Osteocyte (in vitro differentiated cells): ENCODE measurements around the gene CACNA2D3. TPM values are rescaled to one million over a fixed set of nuclear protein-coding genes. Genes with fewer than 3 reads are reported as not detected.

Experiments
- DNase-seq: peaks from one replicate; pipeline ENCODE4 v3.0.0; 2021; ENCODE audit warnings: mixed read lengths; ENCODE audit not compliant: unreplicated experiment; ENCODE audit errors: extremely low spot score
- H3K27ac Mint-ChIP-seq: one replicate; pipeline ENCODE4 v1.8.0; 2021; ENCODE audit warnings: mild to moderate bottlenecking, mixed read lengths; ENCODE audit not compliant: unreplicated experiment
- H3K27me3 Mint-ChIP-seq: one replicate; pipeline ENCODE4 v1.8.0; 2021; ENCODE audit warnings: mixed read lengths; ENCODE audit not compliant: unreplicated experiment
- H3K36me3 Mint-ChIP-seq: one replicate; pipeline ENCODE4 v1.8.0; 2021; ENCODE audit warnings: mixed read lengths; ENCODE audit not compliant: unreplicated experiment
- H3K4me1 Mint-ChIP-seq: one replicate; pipeline ENCODE4 v1.8.0; 2021; ENCODE audit warnings: mixed read lengths; ENCODE audit not compliant: unreplicated experiment
- H3K4me3 Mint-ChIP-seq: one replicate; pipeline ENCODE4 v1.8.0; 2021; ENCODE audit warnings: mild to moderate bottlenecking, moderate library complexity, mixed read lengths; ENCODE audit not compliant: unreplicated experiment
- H3K9me3 Mint-ChIP-seq: one replicate; pipeline ENCODE4 v1.8.0; 2021; ENCODE audit warnings: mixed read lengths; ENCODE audit not compliant: unreplicated experiment
- total RNA-seq: library from RNA; stranded (reverse); gene quantifications from 2 replicates; pipeline ENCODE4 v1.2.1, GENCODE V29; 2021
- TF ChIP-seq, protein P1 (sequence below): fragments of 200-600 bp; sonication (generic); IDR thresholded peaks from 2 replicates; pipeline ENCODE4 v1.5.0; 2021; ENCODE audit warnings: antibody characterized with exemption, mild to moderate bottlenecking, moderate library complexity

The CACNA2D3 gene
- total RNA-seq, 1 donor from 2014 or later: 0.46 TPM

DNA sequence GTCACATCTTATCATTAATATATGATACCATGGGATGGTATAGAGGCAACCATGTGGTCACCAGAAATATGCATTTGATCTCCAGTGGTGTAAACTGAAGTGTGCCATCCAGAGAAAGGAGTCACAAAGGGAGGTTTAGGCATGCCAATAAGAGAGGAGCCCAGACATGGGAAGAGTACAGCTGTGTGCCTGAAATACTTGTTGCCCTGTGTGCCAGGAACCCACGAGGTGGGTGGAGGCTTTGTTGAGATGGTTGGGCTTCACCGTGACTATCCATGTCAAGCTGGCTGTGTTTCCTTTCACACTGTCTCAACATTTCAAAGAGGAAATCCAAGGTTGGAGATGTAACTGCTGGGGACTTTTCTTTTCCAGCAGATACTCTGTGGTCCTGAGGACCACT is 43.5 kb downstream of the CACNA2D3 start:
- Mint-ChIP-seq H3K4me1 (no peaks in the 10 kb centered on the region), H3K27ac (no peak overlapping the region), H3K4me3 (no peak overlapping the region), H3K36me3 (no peaks in the 10 kb centered on the region), H3K27me3 (no peaks in the 10 kb centered on the region), H3K9me3 (peaks cover 10% of the 10 kb centered on the region)
- no peak for DNase-seq
- TF ChIP-seq, protein P1, sequence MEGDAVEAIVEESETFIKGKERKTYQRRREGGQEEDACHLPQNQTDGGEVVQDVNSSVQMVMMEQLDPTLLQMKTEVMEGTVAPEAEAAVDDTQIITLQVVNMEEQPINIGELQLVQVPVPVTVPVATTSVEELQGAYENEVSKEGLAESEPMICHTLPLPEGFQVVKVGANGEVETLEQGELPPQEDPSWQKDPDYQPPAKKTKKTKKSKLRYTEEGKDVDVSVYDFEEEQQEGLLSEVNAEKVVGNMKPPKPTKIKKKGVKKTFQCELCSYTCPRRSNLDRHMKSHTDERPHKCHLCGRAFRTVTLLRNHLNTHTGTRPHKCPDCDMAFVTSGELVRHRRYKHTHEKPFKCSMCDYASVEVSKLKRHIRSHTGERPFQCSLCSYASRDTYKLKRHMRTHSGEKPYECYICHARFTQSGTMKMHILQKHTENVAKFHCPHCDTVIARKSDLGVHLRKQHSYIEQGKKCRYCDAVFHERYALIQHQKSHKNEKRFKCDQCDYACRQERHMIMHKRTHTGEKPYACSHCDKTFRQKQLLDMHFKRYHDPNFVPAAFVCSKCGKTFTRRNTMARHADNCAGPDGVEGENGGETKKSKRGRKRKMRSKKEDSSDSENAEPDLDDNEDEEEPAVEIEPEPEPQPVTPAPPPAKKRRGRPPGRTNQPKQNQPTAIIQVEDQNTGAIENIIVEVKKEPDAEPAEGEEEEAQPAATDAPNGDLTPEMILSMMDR: no peak

DNA sequence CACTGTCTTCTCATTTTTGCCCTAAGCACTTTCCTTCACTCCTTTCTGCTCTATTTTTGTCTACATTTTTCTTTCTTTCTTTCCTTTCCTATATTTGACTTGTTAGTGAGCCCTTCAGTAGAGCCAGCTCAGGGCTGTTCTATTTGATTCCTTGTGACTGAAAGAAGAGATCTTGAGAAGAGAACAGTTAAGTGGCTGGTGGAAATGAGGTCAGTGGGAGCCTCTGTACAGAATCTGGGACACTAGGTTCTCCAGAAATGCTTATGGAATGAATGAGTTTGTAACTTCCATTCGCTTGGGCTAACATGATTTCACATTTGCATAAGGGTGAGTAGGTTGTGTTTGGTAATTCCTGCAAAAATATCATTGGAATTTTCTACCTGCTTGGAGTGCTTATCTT is 45.6 kb downstream of the CACNA2D3 start:
- no peak overlapping the region for H3K4me3 Mint-ChIP-seq
- H3K4me1 Mint-ChIP-seq: no peaks in the 10 kb centered on the region
- H3K9me3 Mint-ChIP-seq: peaks cover 14% of the 10 kb centered on the region
- TF ChIP-seq, protein P1: no peak
- no peak for DNase-seq
- no peaks in the 10 kb centered on the region for H3K27me3 Mint-ChIP-seq
- H3K36me3 Mint-ChIP-seq: no peaks in the 10 kb centered on the region
- H3K27ac Mint-ChIP-seq: no peak overlapping the region

DNA sequence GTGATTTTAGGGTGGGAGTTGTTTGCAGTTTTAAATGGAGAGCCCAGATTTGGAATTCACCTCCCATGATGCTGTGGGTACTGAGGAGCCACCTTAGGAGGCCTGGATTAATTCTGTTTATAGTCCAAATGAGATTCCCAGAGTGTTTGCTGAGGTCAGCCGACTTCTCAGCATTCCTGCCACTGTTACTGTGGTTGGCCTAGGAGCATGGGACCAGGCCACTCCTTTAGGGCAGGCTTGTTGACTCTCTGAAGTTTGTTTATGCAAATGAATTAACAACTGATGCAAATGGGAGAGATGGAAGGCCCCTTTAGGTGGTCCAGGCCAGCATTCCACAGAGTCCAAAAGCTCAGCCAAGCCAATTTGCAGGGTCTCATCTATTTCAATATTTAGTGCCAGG is 46.1 kb downstream of the CACNA2D3 start:
- peaks cover 14% of the 10 kb centered on the region for H3K9me3 Mint-ChIP-seq
- H3K36me3 Mint-ChIP-seq: no peaks in the 10 kb centered on the region
- no peaks in the 10 kb centered on the region for H3K27me3 Mint-ChIP-seq
- no peak overlapping the region for H3K4me3 Mint-ChIP-seq
- no peak for DNase-seq
- H3K27ac Mint-ChIP-seq: no peak overlapping the region
- no peaks in the 10 kb centered on the region for H3K4me1 Mint-ChIP-seq
- TF ChIP-seq, protein P1: no peak

DNA sequence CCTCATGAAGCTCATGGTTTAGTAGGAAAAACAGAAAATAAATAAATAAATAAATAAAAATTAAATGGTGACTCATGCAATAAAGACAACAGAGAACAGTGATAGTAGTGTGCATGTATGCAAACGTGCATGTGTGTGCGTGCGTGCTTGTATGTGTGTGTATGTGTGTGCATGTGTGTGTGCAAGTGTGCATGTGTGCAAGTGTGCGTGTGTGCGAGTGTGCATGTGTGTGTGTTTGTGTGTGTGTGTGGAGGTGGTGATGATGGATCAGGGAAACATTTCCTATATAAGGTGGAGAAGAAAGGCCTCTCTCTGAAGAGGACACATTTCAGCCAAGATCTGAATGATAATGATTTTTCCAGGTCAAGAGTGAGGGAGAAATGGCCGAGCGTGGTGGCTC is 47.2 kb downstream of the CACNA2D3 start:
- Mint-ChIP-seq H3K4me3 (no peak overlapping the region), H3K4me1 (no peaks in the 10 kb centered on the region), H3K36me3 (no peaks in the 10 kb centered on the region), H3K9me3 (peaks cover 14% of the 10 kb centered on the region), H3K27me3 (no peaks in the 10 kb centered on the region), H3K27ac (no peak overlapping the region)
- DNase-seq: no peak
- TF ChIP-seq, protein P1: no peak

DNA sequence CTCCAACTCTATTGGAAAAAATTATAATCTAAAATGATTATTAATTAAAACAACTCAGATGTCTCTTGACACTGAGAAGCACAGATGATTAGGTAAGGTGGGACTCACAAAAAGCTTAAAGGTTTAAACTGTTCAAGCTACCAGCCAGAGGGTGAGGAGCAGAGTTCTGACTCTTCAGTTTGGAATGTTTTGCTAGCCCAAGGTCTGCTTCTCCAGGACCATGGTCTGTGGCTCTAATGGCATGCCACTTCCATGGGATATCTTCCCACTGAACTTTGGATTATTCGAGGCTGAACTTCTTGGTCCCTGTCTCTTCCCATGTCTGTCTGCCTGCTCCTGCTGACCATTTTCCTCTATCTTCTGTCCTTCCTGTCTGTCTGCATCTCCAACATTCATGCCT is 49.2 kb downstream of the CACNA2D3 start:
- no peaks in the 10 kb centered on the region for H3K27me3 Mint-ChIP-seq
- H3K36me3 Mint-ChIP-seq: no peaks in the 10 kb centered on the region
- H3K4me1 Mint-ChIP-seq: no peaks in the 10 kb centered on the region
- no peak overlapping the region for H3K4me3 Mint-ChIP-seq
- peaks cover 11% of the 10 kb centered on the region for H3K9me3 Mint-ChIP-seq
- H3K27ac Mint-ChIP-seq: no peak overlapping the region
- DNase-seq: no peak
- TF ChIP-seq, protein P1: no peak
